WERI-Rb-1 (cell line): ENCODE data around the gene POGZ.

Source experiments
- DNase-seq: peaks from one replicate; pipeline ENCODE4 v3.0.0-alpha.2; 2020
- H3K27ac ChIP-seq: fragments of 250-450 bp; sonication (Bioruptor Pico); 2 replicates; pipeline ENCODE4 v1.5.1; 2020; ENCODE audit warnings: mild to moderate bottlenecking, moderate library complexity
- H3K27me3 ChIP-seq: fragments of 250-450 bp; sonication (Bioruptor Pico); 2 replicates; pipeline ENCODE4 v1.5.1; 2021; ENCODE audit warnings: mild to moderate bottlenecking, low read depth, moderate library complexity; ENCODE audit not compliant: insufficient read depth, severe bottlenecking
- H3K36me3 ChIP-seq: fragments of 250-450 bp; sonication (Bioruptor Pico); 2 replicates; pipeline ENCODE4 v1.5.1; 2020; ENCODE audit warnings: mild to moderate bottlenecking, moderate library complexity
- H3K4me3 ChIP-seq: 2 replicates; pipeline ENCODE4 v1.5.1; 2011; ENCODE audit warnings: low read depth, mild to moderate bottlenecking, control low read depth, low read length
- H3K9me3 ChIP-seq: fragments of 250-450 bp; sonication (Bioruptor Pico); 2 replicates; pipeline ENCODE4 v1.5.1; 2021; ENCODE audit warnings: mild to moderate bottlenecking, moderate library complexity; ENCODE audit not compliant: severe bottlenecking
- CTCF ChIP-seq: IDR thresholded peaks from 2 replicates; pipeline ENCODE4 v1.5.1; 2011; ENCODE audit warnings: low read depth, mild to moderate bottlenecking, control low read depth, inconsistent platforms, low read length

Gene POGZ

GRCh38 chr1:151476083-151476482 lies 16.8 kb upstream of the POGZ start:
- no peaks in the 10 kb centered on the region for H3K36me3 ChIP-seq
- TF ChIP-seq CTCF, result no peak
- DNase-seq, result no peak

GRCh38 chr1:151475175-151475574 lies 15.9 kb upstream of the POGZ start:
- DNase-seq, result no peak
- Histone ChIP-seq H3K9me3 (no peaks in the 10 kb centered on the region), H3K36me3 (no peaks in the 10 kb centered on the region), H3K27ac (no peak overlapping the region), H3K4me3 (no peak overlapping the region), H3K27me3 (no peaks in the 10 kb centered on the region)
- TF ChIP-seq CTCF, result no peak

More at GRCh38 chr1:151476083-151476482, 16.8 kb upstream of the POGZ start:
- Histone ChIP-seq H3K27ac (no peak overlapping the region), H3K27me3 (no peaks in the 10 kb centered on the region), H3K9me3 (peaks cover 4% of the 10 kb centered on the region), H3K4me3 (no peak overlapping the region)

- no peak overlapping the region for H3K4me3 ChIP-seq
- H3K27me3 ChIP-seq, result no peaks in the 10 kb centered on the region
- TF ChIP-seq CTCF, result no peak
- no peaks in the 10 kb centered on the region for H3K9me3 ChIP-seq
- DNase-seq, result no peak
- H3K27ac ChIP-seq, result no peak overlapping the region
- no peaks in the 10 kb centered on the region for H3K36me3 ChIP-seq
Observed at GRCh38 chr1:151474745-151475144, 15.5 kb upstream of the POGZ start.

- TF ChIP-seq CTCF, result no peak
- Histone ChIP-seq H3K27ac (no peak overlapping the region), H3K4me3 (no peak overlapping the region), H3K36me3 (no peaks in the 10 kb centered on the region), H3K9me3 (no peaks in the 10 kb centered on the region), H3K27me3 (no peaks in the 10 kb centered on the region)
- DNase-seq, result no peak
Observed at GRCh38 chr1:151472856-151473731, 13.8 kb upstream of the POGZ start.

GRCh38 chr1:151465026-151465425 lies 5.7 kb upstream of the POGZ start:
- Histone ChIP-seq H3K4me3 (no peak overlapping the region), H3K27ac (no peak overlapping the region), H3K36me3 (no peaks in the 10 kb centered on the region), H3K27me3 (no peaks in the 10 kb centered on the region), H3K9me3 (no peaks in the 10 kb centered on the region)
- no peak for DNase-seq
- no peak for TF ChIP-seq CTCF

GRCh38 chr1:151461694-151462093 lies 2.4 kb upstream of the POGZ start:
- H3K9me3 ChIP-seq, result peaks cover 3% of the 10 kb centered on the region
- no peak overlapping the region for H3K4me3 ChIP-seq
- peaks cover 11% of the 10 kb centered on the region for H3K36me3 ChIP-seq
- no peak for TF ChIP-seq CTCF
- no peak overlapping the region for H3K27ac ChIP-seq
- no peaks in the 10 kb centered on the region for H3K27me3 ChIP-seq
- no peak for DNase-seq
